Lung (tissue), 12 donors: ENCODE results near the gene ATP8B4. TPM values are rescaled to one million over a fixed set of nuclear protein-coding genes. Genes with fewer than 3 reads are reported as not detected.
"Not testable (repeated sequence)": the region's sequence is repeated elsewhere in the genome, so short reads cannot be mapped to it uniquely, and the experiment has no call there.

Source experiments
- ATAC-seq: fragments of 200-7000 bp; cut with Tn5 transposase; one replicate; pipeline ENCODE4 v1.9.1; 2020; ENCODE audit warnings: moderate number of reproducible peaks; ENCODE audit not compliant: insufficient read depth, low FRiP score
- DNase-seq, 3 donors: peaks; one replicate each; pipeline ENCODE4 v3.0.0-alpha.2; 2013 to 2017
- H3K27ac ChIP-seq, 2 donors: one replicate each; pipeline ENCODE4 v1.5.1; 2013; ENCODE audit warnings: mild to moderate bottlenecking in 2 of 2, moderate library complexity in 2 of 2, control low read depth in 1 of 2, inconsistent platforms in 1 of 2, low read depth in 1 of 2, low read length in 1 of 2
- H3K27me3 ChIP-seq, 3 donors: one replicate each; pipeline ENCODE4 v1.5.1; 2013; ENCODE audit warnings: low read length in 2 of 3; ENCODE audit not compliant: control insufficient read depth in 3 of 3, insufficient read depth in 3 of 3
- H3K36me3 ChIP-seq, 4 donors: one replicate each; pipeline ENCODE4 v1.5.1; 2013; ENCODE audit warnings: low read length in 4 of 4, mild to moderate bottlenecking in 1 of 4, moderate library complexity in 1 of 4; ENCODE audit not compliant: control insufficient read depth in 4 of 4, insufficient read depth in 4 of 4
- H3K4me1 ChIP-seq, 5 donors: one replicate each; pipeline ENCODE4 v1.5.1; 2013; ENCODE audit warnings: low read length in 5 of 5, mild to moderate bottlenecking in 2 of 5, moderate library complexity in 1 of 5; ENCODE audit not compliant: control insufficient read depth in 5 of 5, insufficient read depth in 5 of 5
- H3K4me3 ChIP-seq: one replicate; pipeline ENCODE4 v1.5.1; 2013; ENCODE audit warnings: mild to moderate bottlenecking, control low read depth, moderate library complexity
- H3K9ac ChIP-seq, 2 donors: one replicate each; pipeline ENCODE4 v1.5.1; 2013; ENCODE audit warnings: low read length in 2 of 2, control low read depth in 1 of 2; ENCODE audit not compliant: insufficient read depth in 1 of 2
- H3K9me3 ChIP-seq, 4 donors: one replicate each; pipeline ENCODE4 v1.5.1; 2013; ENCODE audit warnings: low read length in 3 of 4, mild to moderate bottlenecking in 1 of 4, moderate library complexity in 1 of 4; ENCODE audit not compliant: control insufficient read depth in 4 of 4, insufficient read depth in 3 of 4
- CTCF ChIP-seq: IDR thresholded peaks from 2 replicates; pipeline ENCODE4 v1.5.1; 2012; ENCODE audit warnings: mild to moderate bottlenecking; ENCODE audit errors: control extremely low read depth, extremely low read depth
- WGBS, 2 donors: extraction: QIAGEN DNeasy Blood & Tissue Kit; methylation state at CpG; one replicate each; pipeline ENCODE4 v1.1.7; 2013; 5-methylcytosine and 5-hydroxymethylcytosine counted together
- polyA plus RNA-seq, 2 donors: library from polyadenylated mRNA; stranded (reverse); fragments of 200-250 nt; gene quantifications; one replicate each; pipeline ENCODE4 v1.2.1, GENCODE V29; 2013
- total RNA-seq, 2 donors: library from RNA; depleted of rRNA in 1 of 2; stranded (reverse); fragments of >200 nt in 1 of 2; gene quantifications; one replicate each; pipeline ENCODE4 v1.2.1, GENCODE V29; 2014 to 2021
- donor health status: control.
- donor health status: control.
- donor health status: Bipolar disorder and iron deficiency.
- donor health status: healthy.
- donor health status: DM: yes; HTN: yes; CAD: no.

Gene ATP8B4
- total and polyA plus RNA-seq, 4 donors, result 1.6 to 23.1 (median 3.3) TPM

GRCh38 chr15:49977306-49977705 lies 141.7 kb downstream of the ATP8B4 start:
- H3K4me1 ChIP-seq, result no peaks in the 10 kb centered on the region
- no peaks in the 10 kb centered on the region for H3K9me3 ChIP-seq
- H3K9ac ChIP-seq, result no peak overlapping the region
- no peak for TF ChIP-seq CTCF
- H3K36me3 ChIP-seq, result no peaks in the 10 kb centered on the region
- H3K27me3 ChIP-seq, result no peaks in the 10 kb centered on the region
- WGBS, 2 donors, result 56 to 71% methylated on average over 1 of the region's 1 CpG
- DNase-seq (no peak), ATAC-seq (no peak)
- H3K4me3 ChIP-seq, result no peak overlapping the region
- no peak overlapping the region for H3K27ac ChIP-seq

- DNase-seq, result no peak
- Histone ChIP-seq H3K4me3 (no peak overlapping the region), H3K4me1 (no peaks in the 10 kb centered on the region), H3K27ac (no peak overlapping the region), H3K9me3 (peaks cover 0 to 2% (median 0%) of the 10 kb centered on the region in 4 donors), H3K9ac (no peak overlapping the region), H3K27me3 (no peaks in the 10 kb centered on the region), H3K36me3 (no peaks in the 10 kb centered on the region)
- no peak for TF ChIP-seq CTCF
- 50 to 93% methylated on average over 1 of the region's 1 CpG for WGBS, 2 donors
- no peak for ATAC-seq
Measured at GRCh38 chr15:49964551-49964950, 154.5 kb downstream of the ATP8B4 start.

GRCh38 chr15:49964061-49964460 lies 155.0 kb downstream of the ATP8B4 start:
- DNase-seq, result no peak
- no peaks in the 10 kb centered on the region for H3K27me3 ChIP-seq
- no peak overlapping the region for H3K4me3 ChIP-seq
- no peaks in the 10 kb centered on the region for H3K36me3 ChIP-seq
- H3K4me1 ChIP-seq, result no peaks in the 10 kb centered on the region
- TF ChIP-seq CTCF, result no peak
- no peak for ATAC-seq
- H3K27ac ChIP-seq, result no peak overlapping the region
- H3K9ac ChIP-seq, result no peak overlapping the region
- H3K9me3 ChIP-seq, result peaks cover 0 to 2% (median 0%) of the 10 kb centered on the region in 4 donors

- H3K4me3 ChIP-seq, ATAC-seq: not testable (repeated sequence)
Measured at GRCh38 chr15:49963033-49963772, 155.8 kb downstream of the ATP8B4 start.

More at GRCh38 chr15:49963033-49963772, 155.8 kb downstream of the ATP8B4 start:
- 90 to 95% methylated on average over 9 of the region's 9 CpGs for WGBS, 2 donors
- H3K4me1 ChIP-seq, H3K36me3 ChIP-seq, DNase-seq, H3K27ac ChIP-seq, H3K9me3 ChIP-seq, H3K27me3 ChIP-seq, H3K9ac ChIP-seq: not testable (repeated sequence)
